Activated T-helper 2 cell treated with anti-CD3 and anti-CD28 coated beads, Interferon-gamma antibody, Interleukin-2, Interleukin-4, amounts not matched to agents 10 μg/mL and 5 μg/mL and 100 μg/mL, durations not matched to agents 14 hours and 24 hours and 36 hours (primary cell): ENCODE data around the gene TNFRSF13B. TPM values are rescaled to one million over a fixed set of nuclear protein-coding genes. Genes with fewer than 3 reads are reported as not detected.
"Not testable (repeated sequence)": the region's sequence is repeated elsewhere in the genome, so short reads cannot be mapped to it uniquely, and the experiment has no call there.

ENCODE experiments used
- DNase-seq: peaks from one replicate; pipeline ENCODE4 v3.0.0; 2021; ENCODE audit warnings: low spot score
- H3K27ac Mint-ChIP-seq: one replicate; pipeline ENCODE4 v1.8.0; 2021; ENCODE audit warnings: mixed read lengths
- H3K27me3 Mint-ChIP-seq: one replicate; pipeline ENCODE4 v1.8.0; 2021; ENCODE audit warnings: low read depth, mixed read lengths
- H3K36me3 Mint-ChIP-seq: one replicate; pipeline ENCODE4 v1.8.0; 2021; ENCODE audit warnings: low read depth, mixed read lengths
- H3K4me1 Mint-ChIP-seq: one replicate; pipeline ENCODE4 v1.8.0; 2021; ENCODE audit warnings: low read depth, mixed read lengths
- H3K4me3 Mint-ChIP-seq: one replicate; pipeline ENCODE4 v1.8.0; 2021; ENCODE audit warnings: low read depth, mild to moderate bottlenecking, moderate library complexity, mixed read lengths
- H3K9me3 Mint-ChIP-seq: one replicate; pipeline ENCODE4 v1.8.0; 2021; ENCODE audit warnings: mixed read lengths
- intact Hi-C: fragments of 100-400 bp; cut with micrococcal nuclease; formaldehyde crosslinking; loops from one replicate; pipeline ENCODE4 v1.15.1; 2023
- total RNA-seq: library from RNA; stranded (reverse); gene quantifications from 2 replicates; pipeline ENCODE4 v1.2.3, GENCODE V29; 2022

Gene TNFRSF13B
- total RNA-seq, 1 donor from 2014 or later, result 0.14 TPM

DNA sequence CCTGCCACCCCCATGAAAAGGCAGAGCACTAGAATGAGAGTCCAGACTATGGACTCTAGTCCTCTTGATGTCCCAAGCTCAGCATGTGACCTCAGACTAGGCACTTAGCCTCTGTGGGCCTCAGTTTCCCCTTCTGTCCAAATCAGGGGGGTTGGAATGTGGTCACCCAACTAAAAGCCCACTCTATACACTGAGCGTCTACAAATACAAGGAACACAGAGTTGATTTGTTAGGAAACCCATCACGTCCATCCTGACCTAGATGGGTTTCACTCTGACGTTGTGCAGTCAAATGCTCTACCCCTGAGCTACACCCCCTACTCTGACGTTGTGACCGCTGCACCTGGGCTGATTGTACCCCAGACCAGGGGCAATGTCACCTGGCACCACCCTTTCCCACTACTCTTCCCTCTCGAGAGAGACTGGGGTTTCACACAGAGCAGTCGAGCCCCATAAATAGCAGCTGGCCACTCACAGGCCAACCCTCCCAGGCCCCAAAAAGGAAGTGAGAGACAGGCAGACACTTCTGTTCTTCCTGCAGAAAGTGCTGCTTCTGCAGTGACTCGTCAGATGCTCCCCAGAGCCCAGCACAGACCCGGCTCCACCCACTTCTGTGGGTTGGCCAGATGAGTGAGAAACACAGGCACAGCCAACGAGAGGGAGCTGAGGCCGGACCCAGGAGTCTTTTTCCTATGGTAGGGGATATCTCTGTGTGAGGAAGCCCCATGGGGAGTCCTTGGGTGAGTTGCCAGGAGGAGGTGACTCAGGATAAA, 16.1 kb upstream of the TNFRSF13B start:
- no peaks in the 10 kb centered on the region for H3K27me3 Mint-ChIP-seq
- peak; percentile 68 for DNase-seq
- H3K4me1 Mint-ChIP-seq, result peaks cover 31% of the 10 kb centered on the region
- intact Hi-C loops, result loop anchor here (2.0 kb wide), 1 partner anchor 71 kb away; no protein-coding TSS in a partner anchor
- H3K36me3 Mint-ChIP-seq, result no peaks in the 10 kb centered on the region
- no peak overlapping the region for H3K4me3 Mint-ChIP-seq
- H3K9me3 Mint-ChIP-seq, result no peaks in the 10 kb centered on the region
- peak overlapping the region; percentile 79 for H3K27ac Mint-ChIP-seq

DNA sequence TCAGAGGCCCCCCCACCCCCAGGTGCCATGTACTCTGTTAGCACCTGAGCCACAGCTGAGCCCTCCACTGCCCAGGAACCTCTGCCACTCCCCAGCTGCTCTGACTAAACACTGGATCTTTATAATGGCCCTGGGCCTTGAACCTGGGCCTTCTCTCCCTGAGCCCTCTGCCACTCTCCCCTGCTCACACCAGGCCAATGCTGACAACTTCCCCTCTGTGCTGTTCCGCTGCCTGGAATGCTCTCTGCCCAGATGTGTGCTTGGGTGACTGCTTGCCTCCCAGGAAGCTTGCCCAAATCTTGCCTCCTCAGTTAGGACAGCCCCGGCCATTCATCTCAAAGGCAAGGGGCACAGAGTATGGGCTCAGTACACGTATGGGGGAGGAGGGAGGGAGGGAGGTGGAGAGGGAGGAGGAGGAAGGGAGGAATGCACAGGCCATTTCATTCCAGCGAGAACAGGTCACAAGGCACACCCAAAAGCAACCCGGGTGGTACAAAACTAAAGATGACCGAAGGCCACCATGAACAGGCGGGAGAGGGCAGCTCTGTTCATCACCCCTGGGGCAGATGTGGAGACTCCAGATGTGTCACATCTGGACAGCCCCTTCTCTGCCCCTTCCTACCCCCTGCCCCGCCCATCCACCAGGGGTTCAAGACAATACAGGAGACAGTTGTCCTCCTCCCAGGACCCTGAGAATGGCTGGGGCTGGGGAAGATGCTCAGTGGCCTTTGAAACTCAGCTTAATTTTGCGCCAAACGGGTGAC, 15.3 kb upstream of the TNFRSF13B start:
- Mint-ChIP-seq H3K4me3 (no peak overlapping the region), H3K9me3 (no peaks in the 10 kb centered on the region), H3K36me3 (no peaks in the 10 kb centered on the region), H3K27ac (no peak overlapping the region), H3K4me1 (peaks cover 31% of the 10 kb centered on the region), H3K27me3 (no peaks in the 10 kb centered on the region)
- no peak for DNase-seq
- intact Hi-C loops, result no loop called here

DNA sequence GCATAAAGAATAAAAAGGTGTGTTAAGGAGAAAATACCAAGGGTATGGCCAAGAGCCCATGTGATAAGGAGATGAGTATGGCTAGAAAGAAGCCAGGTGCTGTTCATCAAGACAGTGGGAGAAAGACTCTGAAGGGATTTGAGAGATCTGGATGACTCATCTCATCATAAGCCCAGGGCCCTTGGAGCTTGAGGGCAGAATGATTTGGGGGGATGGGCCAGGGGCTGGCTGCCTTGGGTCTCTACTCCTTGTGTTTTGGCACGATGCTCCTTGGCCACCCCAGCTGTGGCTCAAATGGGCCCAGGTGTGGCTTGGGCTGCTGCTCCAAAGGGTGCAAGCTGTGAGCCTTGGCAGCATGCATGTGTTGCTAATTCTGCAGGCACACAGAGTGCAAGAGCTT, 14.5 kb upstream of the TNFRSF13B start:
- Mint-ChIP-seq H3K36me3 (no peaks in the 10 kb centered on the region), H3K27ac (no peak overlapping the region), H3K9me3 (no peaks in the 10 kb centered on the region), H3K4me3 (no peak overlapping the region), H3K4me1 (peaks cover 31% of the 10 kb centered on the region), H3K27me3 (no peaks in the 10 kb centered on the region)
- DNase-seq, result no peak
- intact Hi-C loops, result no loop called here

DNA sequence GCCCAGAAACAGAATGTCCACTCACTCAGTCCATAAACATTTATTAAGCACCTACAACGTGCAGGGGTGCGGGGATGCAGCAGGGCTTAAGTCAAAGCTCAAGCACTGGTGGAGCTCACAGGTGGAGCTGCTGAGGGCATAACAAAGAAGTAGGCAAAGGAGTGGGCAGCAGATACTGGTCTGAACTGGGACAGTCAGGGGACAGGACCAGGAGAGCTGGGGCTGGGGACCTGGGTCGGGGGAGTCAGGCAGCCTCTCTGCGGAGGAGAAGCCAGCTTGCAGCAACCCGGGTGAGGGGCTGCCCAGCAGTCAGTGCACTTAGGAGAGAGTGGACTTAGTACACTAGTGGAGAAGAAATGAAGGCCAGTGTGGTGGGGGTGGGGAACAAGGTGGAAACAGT, 10.0 kb upstream of the TNFRSF13B start:
- Mint-ChIP-seq H3K27me3 (peaks cover 4% of the 10 kb centered on the region), H3K27ac (no peak overlapping the region), H3K4me1 (no peaks in the 10 kb centered on the region), H3K9me3 (no peaks in the 10 kb centered on the region), H3K36me3 (no peaks in the 10 kb centered on the region), H3K4me3 (no peak overlapping the region)
- intact Hi-C loops, result no loop called here
- no peak for DNase-seq

DNA sequence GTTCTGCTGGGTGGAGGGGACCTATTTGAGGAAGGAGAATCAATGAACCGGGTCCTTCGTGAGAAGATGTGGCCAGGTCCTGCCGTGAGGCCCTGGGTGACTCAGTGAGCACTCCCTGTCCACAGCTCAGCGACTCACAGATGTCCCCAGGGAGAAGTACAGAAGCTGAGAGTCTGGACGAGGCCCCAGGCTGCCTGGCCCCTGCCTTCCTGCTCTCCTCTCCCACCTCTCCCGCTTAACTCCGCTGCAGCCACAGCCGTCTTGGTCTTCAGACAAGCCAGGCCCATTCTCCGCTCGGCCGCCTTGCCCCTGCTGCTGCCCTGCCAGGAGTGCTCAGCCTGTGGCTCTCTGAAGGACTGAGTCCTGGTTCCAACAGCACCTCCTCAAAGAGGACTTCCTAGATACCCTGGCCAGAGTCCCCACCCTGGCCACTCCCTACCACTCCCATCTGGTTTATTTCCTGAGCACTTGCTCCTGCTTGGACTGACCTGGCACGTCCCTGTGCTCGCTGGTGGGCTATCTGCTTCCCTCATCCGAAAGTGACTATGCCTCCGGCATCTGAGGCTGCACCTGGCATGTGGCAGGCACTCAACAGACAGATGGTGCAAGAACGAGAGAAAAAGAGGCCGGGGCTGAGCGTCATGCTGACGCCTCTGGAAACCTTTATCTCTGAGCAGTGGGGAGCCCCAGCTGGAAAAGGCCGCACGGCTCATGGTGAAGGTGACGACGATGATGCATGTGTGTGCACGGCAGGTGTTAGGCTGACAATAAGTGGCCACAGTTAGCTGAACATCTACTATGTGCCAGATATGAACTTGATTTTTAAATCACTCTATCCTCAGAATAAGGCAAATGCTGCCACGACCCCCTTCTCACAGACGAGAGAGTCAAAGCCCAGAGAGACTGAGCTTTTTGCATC, 9.2 kb upstream of the TNFRSF13B start:
- Mint-ChIP-seq H3K36me3 (no peaks in the 10 kb centered on the region), H3K27ac (no peak overlapping the region), H3K4me1 (peaks cover 6% of the 10 kb centered on the region), H3K27me3 (peaks cover 4% of the 10 kb centered on the region), H3K4me3 (no peak overlapping the region), H3K9me3 (no peaks in the 10 kb centered on the region)
- peak; percentile 5 for DNase-seq
- intact Hi-C loops, result no loop called here

DNA sequence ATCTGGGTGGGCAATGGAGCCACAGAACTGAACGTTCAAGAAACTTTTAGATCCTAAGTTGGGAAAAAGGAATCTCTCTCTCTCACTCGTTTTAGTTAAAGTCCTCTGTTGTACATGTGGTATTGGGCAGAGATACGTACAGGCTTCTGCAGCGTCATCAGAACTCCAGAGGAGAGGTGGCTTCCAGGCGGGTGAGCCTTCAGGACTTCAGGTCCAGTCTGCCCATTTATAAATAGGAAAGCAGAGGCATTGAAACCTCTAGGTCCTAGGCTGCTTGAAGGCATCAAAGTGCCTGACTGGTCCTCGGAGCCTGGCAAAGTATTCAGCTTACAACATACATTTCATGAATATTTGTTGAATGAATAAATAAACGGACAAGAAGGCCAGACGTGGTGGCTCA, 8.1 kb upstream of the TNFRSF13B start:
- intact Hi-C loops, result no loop called here
- Mint-ChIP-seq H3K36me3 (no peaks in the 10 kb centered on the region), H3K27me3 (peaks cover 12% of the 10 kb centered on the region), H3K9me3 (no peaks in the 10 kb centered on the region), H3K27ac (no peak overlapping the region), H3K4me1 (peaks cover 9% of the 10 kb centered on the region), H3K4me3 (no peak overlapping the region)
- no peak for DNase-seq

DNA sequence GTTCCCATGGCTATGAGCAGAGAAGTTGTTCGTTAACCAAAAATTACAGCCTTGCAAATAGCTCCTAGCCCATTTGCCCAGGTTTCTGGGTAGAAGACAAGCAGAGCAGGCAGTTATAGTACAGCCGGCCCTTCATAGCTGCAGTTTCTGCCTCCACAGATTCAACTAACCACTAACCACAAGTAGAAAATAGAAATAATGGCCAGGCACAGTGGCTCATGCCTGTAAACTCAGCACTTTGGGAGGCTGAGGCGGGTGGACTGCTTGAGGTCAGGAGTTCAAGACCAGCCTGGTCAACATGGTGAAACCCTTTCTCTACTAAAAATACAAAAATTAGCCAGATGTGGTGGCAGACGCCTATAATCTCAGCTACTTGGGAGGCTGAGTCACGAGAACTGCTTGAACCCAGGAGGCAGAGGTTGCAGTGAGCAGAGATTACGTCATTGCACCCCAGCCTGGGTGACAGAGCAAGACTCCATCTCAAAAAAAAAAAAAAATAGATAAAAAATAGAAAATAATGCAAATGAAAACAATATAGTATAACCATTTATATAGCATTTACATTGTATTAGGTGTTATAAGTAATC, 7.4 kb upstream of the TNFRSF13B start:
- H3K4me1 Mint-ChIP-seq, DNase-seq, H3K27ac Mint-ChIP-seq, intact Hi-C loops, H3K4me3 Mint-ChIP-seq, H3K9me3 Mint-ChIP-seq, H3K36me3 Mint-ChIP-seq: not testable (repeated sequence)
- peaks cover 12% of the 10 kb centered on the region for H3K27me3 Mint-ChIP-seq

DNA sequence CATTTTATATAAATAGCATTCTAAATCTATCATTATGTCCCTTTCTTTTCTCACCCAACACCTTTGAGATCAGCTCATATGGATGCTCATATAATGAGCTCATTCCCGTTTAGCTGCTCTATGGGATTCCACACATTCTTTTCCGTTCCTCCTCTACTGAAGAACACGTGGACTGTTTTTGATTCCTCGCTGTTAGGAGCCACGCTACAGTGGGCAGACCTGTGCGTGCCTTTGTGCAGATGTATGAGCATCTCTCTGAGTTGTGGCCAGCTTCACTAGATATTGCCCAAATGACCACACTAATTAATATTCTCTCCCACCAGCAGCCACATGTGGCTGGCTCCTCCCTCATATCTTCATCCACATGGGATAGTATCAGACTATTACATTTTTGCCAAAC, 6.0 kb upstream of the TNFRSF13B start:
- Mint-ChIP-seq H3K36me3 (no peaks in the 10 kb centered on the region), H3K27ac (no peak overlapping the region), H3K4me1 (peaks cover 9% of the 10 kb centered on the region), H3K4me3 (no peak overlapping the region), H3K9me3 (no peaks in the 10 kb centered on the region), H3K27me3 (peaks cover 12% of the 10 kb centered on the region)
- intact Hi-C loops, result no loop called here
- DNase-seq, result no peak

DNA sequence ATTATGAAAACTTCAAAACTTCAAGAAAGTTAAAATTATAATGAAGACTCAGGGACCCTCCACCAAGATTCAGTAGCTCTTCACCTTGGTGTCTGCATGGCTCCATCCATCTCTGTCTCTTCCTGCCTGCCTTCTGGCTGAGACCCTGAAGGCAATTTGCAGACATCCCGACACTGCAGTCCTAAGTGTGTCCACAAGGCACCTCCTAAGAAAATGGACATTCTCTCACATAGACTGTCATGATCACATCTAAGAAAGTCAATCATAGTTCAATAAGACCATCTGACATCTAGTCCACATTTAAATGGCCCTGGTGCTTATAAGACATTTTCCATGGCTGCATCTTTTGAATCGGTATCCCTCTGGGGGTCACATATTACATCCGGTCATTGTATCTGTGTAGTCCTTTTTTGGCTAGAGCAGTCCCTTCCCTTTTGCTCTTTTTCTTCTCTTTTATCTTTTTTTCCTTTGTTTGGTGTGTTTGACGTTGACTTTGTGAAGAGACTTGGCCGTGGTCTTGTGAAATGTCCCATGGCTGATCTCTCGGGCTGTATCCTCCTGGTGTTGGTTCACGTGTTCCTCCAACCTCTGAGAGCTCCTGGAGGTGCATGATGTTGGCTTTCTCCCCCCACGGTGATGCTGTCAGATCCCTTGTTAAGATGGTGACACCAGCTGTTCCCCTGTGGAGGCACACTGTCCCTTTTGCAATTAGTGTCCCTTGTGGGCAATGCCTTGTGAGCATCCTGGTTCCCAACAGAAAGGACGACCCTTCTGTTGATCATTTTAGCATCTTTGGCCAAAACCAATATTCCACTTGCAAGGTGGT, 5.0 kb upstream of the TNFRSF13B start:
- intact Hi-C loops, result no loop called here
- no peak overlapping the region for H3K27ac Mint-ChIP-seq

DNA sequence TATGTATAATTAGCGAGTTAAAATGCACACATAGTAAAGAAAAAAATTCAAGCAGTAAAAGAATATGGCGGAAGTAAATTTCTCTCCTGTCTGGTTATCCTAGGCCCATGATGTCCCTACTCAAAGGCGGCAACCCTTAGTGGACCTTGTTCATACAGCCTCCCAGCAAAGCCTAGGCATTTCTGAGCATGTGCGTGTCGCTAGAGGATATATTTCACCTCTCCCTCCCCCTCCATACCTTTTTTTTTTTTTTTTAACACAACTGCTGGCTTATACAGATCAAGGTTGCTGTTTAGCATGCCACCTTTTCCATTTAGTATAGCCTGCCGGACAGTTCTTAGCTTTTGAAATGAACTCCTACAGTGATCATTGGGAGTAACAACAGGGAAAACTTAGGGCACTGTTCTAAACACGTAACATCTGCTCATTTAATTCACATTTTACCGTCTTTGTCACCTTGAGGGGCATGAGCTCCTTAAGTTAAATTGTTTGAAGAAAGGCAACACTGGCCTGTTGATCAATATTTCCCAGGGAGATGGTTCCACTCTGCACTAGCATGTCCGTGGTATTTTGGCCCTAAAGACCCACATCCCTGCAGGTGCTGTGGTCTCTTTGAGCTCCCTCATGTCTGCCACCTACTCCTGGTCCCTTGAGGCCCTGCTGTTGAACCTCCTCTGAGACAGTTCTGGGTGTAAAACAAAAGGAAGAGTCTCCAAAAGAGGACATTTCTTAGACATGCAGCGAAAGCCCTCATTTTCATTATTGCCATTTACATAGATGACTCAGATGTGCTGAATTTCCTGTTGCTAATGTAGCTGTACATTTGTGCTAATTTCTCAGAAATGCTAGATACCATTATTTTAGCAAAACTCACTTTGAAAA, 4.1 kb upstream of the TNFRSF13B start:
- Mint-ChIP-seq H3K36me3 (no peaks in the 10 kb centered on the region), H3K4me3 (no peak overlapping the region), H3K9me3 (no peaks in the 10 kb centered on the region), H3K4me1 (peaks cover 9% of the 10 kb centered on the region), H3K27ac (no peak overlapping the region), H3K27me3 (peaks cover 12% of the 10 kb centered on the region)
- no peak for DNase-seq
- intact Hi-C loops, result no loop called here

More for the DNA sequence above, 5.0 kb upstream of the TNFRSF13B start:
- Mint-ChIP-seq H3K36me3 (no peaks in the 10 kb centered on the region), H3K27me3 (peaks cover 12% of the 10 kb centered on the region), H3K4me3 (no peak overlapping the region), H3K4me1 (peaks cover 9% of the 10 kb centered on the region), H3K9me3 (no peaks in the 10 kb centered on the region)
- no peak for DNase-seq

DNA sequence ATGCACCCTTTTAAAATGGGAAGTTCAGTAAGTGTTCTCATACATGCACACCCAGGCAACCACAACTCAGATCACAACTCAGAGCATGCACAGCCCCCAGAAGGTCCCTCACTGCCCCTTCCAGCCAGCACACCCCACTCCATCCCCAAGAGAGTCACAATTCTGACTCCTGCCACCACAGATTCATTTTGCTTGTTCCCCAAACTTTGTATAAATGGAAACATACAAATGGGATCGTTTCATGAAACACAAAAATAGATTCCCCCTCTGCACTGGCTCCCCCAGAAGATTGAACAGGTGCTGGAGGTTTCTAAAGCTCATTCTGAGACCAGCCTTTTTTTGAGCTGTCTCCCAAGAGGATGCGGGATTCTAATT, 3.3 kb upstream of the TNFRSF13B start:
- no peak for DNase-seq
- Mint-ChIP-seq H3K9me3 (no peaks in the 10 kb centered on the region), H3K4me1 (peaks cover 9% of the 10 kb centered on the region), H3K27me3 (peaks cover 12% of the 10 kb centered on the region), H3K27ac (no peak overlapping the region), H3K36me3 (no peaks in the 10 kb centered on the region), H3K4me3 (no peak overlapping the region)
- intact Hi-C loops, result no loop called here
